Effector CD4-positive, alpha-beta T cell (primary cell): ENCODE measurements around the gene AP3S2.
"Not testable (repeated sequence)": the region's sequence is repeated elsewhere in the genome, so short reads cannot be mapped to it uniquely, and the experiment has no call there.

ENCODE experiments used
- DNase-seq: peaks from one replicate; pipeline ENCODE4 v3.0.0-alpha.2; 2020

The AP3S2 gene

DNA sequence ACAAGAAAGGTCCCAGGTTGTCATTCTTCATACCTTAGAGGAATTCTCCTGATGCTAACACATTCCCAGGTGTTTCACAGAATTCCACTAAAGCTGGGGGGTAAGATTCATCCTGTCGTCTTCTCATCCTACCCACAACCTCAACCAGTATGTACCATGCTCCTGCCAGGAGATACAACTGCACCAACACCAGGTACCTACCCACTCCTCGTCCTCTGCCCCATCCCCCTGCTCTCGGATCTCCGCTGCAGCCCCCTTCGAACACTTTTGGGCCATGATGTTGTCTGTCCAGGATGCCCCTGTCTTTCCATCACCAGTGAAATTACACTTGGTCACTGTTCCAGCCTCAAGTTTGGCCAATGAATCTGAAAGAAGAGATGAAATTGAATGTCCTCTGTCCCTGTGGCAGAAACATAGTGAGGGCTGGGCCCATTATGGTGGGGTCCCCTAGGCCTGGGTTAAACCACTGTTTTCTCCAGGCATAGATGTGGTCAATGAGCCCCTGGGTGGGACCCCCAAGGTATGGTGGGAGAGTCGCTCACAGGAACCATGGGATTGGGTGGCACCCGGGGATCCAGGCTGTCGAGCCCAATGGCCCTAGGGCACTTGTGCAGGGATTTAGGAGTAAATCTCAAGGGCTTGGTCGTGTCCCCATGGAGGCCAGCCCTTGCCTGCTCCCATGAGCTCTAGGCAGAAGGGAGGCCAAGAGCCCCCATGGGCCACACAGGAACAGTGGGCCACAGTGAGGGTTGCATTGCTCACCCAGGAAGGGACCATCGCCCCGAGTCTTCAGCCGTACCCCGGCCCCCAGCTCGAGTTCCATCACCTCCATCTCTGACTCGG lies 9.4 kb upstream of the AP3S2 start:
- DNase-seq = no peak

DNA sequence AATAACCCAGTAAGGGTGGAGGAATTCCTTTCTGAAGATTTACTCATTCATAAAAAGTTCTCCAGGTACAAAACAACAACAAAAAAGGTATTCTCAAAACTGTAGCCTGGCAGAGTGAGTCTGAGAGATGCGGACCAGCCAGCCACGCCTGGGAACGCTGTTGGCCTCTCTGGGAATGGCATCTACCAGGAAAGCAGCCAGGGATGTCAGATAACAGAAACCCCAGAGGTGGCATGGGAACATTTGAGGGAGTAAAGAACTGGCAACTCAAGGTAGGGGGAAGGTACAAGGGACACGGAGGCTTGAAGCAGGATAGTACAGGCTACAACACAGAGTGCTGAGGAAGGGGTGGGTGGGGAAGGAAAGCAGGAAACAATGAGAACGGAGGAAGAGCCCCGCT lies 7.1 kb upstream of the AP3S2 start:
- no peak for DNase-seq

DNA sequence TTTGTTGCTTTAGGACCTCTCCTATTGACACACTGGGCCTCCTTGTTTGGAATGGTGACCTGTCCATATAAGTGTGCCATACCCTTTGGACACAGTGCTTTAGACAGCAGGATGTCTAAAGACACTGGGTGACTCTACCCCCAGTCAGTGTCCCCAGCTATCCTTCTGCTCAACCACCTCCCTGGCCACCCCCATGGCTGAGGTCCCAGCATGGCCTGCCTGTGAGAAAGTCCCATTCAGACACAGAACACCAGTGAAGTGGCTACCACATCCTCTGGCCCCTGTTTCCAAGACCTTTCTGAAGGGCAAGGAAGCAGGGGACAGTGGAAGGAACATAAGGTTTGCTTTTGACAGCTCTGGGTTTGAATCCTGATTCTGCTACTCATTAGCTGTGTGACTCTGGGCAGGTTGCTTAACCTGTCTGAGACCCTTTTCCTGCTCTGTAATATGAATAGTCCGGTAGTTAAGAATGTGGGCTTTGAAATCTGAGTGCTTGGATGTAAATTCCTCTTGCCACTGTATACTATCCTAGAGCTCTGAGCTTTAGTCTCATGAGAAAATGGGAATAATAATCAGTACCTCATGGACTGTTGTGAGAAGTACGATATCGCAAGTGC lies 6.3 kb upstream of the AP3S2 start:
- no peak for DNase-seq

DNA sequence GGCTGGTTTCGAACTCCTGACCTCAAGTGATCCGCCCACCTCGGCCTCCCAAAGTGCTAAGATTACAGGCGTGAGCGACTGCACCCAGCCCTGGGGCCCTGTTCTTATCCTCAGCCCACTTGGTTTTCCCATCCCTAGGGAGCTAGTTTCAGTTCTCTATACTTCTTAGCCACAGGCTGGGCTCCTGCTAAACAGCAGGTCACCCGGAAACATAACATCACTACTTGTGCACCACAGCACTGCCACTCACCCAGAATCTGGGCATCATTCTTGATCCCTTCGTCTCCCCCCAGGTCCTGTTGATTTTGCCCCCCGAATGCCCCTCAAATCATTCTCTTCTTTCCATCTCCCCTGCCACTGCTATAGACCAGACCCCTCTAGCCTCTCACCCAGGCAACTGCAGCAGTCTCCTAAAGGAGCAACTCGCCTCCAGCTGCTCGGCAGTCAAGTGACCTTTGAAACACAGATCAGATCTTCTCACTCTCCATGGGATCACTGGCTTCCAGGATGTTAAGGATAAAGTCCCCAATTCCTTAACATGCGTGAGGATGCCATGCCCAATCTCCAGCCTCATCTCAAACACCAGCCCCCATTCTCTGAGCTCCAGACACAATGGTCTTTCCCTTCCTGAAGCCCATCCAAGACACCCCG lies 5.6 kb upstream of the AP3S2 start:
- no peak for DNase-seq

DNA sequence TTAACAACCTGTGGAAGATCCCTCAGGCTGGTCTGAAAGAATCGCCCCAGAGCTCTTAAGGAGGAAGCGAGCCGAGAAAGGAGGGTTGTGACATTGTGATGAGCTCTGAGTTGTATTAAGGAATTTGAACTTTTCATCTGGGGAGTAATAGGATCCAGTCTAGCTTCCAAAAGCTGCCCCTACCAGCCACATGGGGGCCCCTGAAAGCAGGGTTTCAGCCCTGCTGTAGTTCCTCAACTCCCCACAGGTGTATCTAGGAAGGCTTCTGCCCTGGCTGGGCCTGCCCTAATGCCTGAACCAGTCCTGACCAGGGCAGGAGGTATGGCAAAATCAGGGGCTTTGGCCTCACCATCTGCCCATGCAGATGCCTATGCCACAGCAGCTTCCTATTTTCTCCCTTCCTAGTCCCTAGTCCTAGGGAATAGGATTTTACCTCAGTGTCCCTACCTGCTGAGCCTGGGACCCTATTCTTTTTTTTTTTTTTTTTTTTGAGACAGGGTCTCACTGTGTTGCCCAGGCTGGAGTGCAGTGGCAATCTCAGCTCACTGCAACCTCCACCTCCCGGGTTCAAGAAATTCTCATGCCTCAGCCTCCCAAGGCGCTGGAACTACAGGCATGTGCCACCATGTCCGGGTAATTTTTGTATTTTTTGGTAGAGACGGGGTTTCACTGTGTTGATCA lies 5.0 kb upstream of the AP3S2 start:
- DNase-seq = peak; percentile 19

DNA sequence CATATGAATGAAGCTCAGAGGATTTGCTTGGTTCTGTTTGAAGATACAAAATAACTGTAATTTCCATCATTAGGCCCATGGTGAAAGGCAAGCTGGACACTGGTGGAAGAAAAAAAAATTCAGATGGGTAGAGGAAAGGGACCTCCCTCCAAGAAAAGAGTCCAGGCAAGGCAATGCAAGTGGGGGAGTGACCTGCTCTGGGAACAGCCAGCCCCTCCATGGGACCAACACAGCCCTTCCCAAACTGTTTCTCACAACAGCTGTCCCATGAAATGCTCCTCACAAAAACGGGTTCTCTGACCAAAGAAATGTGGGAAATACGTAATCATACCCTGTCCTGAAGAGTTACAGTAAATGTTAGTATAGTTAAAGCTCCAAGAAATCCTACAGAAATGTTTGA lies 4.4 kb upstream of the AP3S2 start:
- DNase-seq = no peak

DNA sequence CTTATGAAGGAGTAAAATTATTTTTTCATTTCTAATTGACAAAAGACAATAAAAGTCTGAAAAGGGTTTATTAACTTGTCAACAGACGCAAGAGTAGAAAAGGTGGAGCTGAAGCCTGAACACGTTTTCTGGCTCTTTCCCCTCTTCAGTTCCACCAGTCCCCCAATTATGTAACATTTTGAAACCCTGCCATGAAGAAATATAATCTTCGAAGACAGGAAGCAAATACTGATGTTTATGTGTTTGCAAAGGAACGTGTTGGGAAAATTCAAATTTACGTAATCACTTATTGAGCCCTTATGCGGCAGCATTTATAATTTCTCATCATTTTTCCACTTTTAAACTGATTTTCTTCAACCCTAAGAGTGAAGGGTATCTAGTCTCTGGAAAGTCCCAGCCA lies 767 bp downstream of the AP3S2 start:
- DNase-seq = no peak

DNA sequence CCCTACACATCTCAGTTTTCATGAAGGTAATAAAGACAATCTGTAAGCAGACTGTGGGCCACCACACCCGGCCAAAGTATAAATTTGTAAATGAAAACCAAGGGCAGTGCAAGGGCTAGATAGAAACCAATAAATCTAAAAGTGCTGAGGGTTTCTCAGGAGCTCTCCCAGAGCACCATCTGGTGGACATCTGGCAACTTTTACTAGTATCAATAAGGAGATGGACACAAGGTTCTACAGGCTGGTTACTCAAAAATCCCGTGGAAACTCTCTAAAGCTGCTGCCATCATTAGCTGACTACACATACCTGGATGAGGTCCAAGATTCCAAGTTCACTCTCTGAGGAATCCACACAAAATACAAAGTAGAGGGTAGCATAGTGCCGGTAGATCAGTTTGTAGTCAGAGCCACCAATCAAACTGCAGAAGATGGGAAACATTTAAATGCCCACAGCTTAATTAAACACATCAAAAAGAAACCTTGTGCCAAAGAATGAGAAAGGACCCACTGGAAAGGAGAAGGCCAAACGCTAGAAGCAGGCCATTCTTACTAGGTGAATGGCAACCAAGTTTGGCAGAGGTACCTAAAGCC lies 5.5 kb downstream of the AP3S2 start:
- DNase-seq = no peak

DNA sequence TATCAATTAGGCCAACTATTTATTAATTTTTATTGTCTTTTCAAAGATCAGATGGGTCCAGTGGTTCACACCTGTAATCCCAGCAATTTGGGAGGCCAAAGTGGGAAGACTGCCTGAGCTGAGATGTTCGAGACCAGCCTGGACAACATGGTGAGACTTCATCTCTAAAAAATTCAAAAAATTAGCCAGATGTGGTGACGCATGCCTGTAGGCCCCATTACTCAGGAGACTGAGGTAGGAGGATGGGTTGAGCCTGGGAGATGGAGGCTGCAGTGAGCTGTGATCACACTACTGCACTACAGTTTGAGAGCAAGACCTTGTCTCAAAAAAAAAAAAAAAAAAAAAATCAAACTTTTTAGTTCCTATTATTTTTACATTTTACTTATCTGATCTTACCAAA lies 8.2 kb downstream of the AP3S2 start:
- no peak for DNase-seq

DNA sequence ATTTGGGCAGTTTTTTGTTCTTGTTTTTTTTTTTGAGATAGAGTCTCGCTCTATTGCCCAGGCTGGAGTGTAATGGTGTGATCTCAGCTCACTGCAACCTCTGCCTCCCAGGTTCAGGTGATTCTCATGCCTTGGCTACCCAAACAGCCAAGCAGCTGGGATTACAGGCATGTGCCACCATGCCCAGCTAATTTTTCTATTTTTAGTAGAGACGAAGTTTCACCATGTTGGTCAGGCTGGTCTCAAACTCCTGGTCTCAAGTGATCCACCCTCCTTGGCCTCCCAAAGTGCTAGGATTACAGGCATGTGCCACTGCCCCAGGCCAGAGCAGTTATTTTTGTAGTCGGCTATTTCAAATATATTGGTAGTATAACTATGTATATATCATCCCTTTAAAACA lies 8.6 kb downstream of the AP3S2 start:
- not testable (repeated sequence) for DNase-seq

DNA sequence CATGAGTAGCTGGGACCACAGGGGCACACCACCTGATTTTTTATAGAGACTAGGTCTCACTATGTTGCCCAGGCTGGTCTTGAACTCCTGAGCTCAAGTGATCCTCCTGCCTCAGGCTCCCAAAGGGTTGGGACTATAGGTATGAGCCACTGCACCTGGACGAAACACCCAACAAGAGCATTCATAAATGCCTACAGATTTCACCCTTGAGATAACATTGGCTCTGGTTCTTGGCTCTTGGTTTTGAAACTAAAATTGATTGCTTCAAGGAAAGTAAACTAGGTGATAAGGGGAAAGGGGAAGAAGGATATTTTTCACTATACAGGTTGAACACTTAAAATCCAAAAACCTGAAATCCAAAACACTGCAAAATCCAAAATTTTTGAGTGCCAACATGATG lies 10.3 kb downstream of the AP3S2 start:
- no peak for DNase-seq

DNA sequence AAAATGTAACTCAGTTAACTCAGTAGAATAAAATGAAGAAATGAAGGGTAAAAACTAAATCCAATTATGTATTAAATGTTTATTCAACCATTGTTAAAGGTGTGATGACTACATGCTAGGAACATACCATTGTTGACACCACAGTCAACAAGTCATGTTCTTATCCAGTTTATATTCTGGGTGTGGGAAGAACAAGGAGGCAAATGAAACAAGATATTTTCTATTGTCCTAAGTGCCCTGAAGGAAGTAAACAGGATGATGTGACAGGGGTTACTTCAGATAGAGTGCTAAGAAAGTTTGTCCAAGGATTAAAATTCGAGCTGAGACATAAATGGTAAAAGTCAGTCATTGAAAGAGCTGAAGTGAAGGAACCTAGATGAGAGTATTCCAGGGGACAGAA lies 13.1 kb downstream of the AP3S2 start:
- DNase-seq = no peak

DNA sequence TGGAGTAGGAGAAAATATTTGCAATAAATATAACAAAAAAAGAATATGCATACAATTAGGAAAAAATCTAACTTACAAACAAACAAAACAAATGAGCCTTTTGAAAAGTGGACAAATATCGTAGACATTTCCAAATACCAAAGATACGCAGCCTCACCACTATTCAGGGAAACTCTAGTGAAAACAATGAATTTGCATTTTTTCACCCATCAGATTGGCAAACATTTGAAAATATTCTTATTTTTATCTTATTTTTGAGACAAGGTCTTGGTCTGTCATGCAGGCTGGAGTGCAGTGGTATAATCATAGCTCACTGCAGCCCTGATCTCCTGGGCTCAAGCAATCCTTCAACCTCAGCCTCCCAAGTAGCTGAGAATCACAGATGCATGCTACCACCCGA lies 15.5 kb downstream of the AP3S2 start:
- DNase-seq = no peak

DNA sequence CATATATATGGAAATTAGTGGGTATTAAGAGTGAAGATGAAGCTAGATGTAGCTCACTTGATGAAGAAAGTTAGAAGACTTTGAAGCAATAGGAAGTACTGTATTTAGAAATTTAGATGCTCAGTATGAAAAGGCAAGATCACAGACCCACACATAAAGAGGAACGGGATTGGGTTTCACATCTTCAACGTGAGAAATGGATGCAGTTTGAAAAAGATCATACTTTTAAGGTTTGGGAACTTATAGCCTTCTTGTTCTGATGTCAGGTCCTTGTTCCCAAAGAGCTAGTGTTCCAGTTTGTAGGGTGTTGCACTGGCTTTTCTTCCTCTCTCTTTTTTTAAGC lies 16.7 kb downstream of the AP3S2 start:
- DNase-seq = no peak

DNA sequence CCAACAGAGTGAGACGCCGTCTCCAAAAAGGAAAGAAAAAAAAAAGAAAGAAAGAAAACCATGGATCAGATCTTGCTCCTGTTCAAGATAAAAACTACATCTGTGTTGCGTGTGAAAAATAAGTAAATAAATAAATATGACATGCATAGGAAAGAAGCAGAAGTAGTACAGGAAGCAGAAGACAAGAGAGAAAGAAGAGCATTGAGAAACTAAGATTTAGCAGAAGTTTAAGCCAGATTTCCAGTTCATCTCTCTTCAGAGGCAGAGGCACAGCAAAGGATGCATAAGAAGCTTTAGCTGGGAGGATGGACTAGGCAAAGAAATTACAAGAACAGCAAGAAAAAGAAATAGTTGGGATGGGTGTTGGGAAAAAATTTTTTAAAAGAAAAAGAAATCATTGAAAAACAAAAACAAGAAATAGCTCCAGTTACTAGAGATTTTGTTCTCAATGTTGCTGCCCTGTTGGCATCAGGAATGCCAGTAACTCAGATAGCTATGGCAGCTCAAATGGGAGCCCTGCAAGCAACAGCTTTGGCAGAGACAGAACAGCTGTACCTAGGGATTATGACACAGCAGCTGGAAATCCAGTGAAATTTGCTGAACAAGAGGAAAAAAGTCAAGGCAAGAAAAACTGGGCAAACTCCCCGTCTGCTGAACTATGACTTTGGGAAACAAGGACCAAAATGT lies 17.3 kb downstream of the AP3S2 start:
- DNase-seq = no peak

DNA sequence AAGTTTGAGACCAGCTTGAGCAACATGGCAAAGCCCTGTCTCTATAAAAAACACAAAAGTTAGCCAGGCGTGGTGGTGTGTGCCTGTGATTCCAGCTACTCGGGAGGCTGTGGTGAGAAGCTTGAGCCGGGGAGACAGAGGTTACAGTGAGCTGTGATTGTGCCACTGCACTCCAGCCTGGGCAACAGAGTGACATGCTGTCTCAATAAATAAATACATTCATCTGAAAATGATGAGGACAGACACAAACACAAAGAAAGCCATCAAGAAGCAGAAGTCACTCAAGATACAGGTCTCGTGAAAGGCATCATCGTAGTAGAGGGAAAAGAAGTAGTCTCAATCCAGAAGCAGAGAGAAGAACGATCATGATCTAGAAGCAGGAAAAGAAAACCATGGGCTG lies 18.1 kb downstream of the AP3S2 start:
- no peak for DNase-seq

DNA sequence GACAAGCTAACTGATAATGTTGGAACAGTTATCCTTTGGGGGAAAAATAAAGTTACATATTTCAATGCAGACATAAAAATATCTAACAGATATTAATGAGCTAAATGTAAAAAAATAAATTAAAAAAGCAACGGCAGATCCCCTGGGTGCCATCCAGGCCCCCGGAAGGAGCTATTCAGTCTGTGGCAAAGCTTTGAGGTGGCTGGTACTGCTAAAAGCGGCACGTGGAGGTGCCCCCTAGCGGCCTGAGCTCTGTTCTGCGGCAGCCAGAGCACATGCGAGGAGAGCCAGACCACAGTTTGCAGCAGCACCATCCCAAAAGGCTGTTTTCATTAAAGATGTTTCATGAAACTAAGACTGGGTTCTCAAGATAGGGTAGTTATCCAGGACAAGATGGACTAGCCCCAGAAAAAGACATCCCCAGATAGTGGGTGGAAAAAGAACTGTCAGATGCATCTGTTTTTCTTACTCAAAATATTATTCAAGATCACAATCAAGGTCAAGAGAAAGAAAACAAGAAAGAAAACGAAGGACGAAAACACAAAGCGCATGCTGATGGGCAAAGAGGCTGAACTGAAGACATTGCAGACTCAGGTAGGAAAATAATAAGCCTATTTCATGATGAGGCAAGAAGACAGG lies 18.7 kb downstream of the AP3S2 start:
- DNase-seq = peak; percentile 72

DNA sequence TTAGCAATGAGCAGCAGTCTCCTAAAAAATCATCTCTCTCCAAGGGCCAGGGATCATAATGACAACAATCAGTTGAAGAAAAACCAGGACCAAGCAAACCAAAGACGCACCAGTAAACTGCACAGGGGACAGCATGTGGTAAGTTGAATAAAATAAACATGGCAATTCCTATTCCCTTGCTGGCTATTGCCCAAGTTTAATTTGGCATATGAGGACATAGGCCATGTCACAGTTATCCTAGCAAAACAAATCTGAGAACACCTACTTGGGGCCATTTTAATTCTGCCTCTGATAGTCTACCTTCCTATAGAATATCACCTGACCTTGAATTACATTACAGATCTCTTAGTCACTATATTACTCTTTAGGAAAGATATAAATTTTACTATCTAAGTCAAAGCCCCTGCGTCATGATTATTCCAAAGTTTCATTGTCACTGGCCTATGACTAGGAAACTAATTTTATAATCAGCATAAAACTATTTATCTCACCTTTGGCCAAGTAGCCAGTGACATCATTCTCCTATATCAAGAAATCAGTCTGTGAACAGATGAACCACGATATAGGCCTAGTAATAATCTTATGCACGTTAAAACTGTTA lies 23.0 kb downstream of the AP3S2 start:
- DNase-seq = no peak

DNA sequence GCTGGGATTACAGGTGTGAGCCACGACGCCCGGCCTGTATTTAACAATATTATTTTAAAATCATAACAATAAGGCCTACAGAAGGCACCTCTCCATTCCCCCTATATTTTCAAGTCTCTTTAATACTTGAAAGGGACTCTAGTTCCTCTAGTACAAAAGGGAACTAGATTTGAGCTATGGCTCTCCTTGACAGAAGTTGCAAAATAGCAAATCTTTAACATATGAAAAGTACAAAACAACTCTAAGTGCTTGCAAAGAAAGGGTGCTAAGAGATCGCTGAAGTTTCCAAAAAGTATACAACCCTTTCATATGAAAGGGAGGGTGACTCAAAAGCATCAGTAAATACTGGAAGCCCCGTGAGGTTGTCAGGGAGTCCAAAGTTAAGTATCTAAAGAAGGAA lies 23.8 kb downstream of the AP3S2 start:
- DNase-seq = no peak

DNA sequence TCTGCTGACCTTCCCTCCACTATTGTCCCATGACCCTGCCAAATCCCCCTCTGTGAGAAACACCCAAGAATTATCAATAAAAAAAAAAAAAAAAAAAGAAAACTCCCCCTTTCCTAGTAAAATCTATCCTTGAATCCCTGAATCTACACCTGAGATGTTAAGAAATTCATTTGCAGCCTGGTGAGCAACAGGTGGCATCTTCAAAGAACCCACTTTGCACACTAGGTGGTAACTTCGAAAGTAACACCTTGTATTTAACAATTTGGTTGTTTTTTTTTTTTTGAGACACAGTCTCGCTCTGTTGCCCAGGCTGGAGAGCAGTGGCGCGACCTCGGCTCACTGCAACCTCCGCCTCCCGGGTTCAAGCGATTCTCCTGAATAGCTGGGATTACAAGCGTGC lies 24.3 kb downstream of the AP3S2 start:
- DNase-seq = not testable (repeated sequence)

DNA sequence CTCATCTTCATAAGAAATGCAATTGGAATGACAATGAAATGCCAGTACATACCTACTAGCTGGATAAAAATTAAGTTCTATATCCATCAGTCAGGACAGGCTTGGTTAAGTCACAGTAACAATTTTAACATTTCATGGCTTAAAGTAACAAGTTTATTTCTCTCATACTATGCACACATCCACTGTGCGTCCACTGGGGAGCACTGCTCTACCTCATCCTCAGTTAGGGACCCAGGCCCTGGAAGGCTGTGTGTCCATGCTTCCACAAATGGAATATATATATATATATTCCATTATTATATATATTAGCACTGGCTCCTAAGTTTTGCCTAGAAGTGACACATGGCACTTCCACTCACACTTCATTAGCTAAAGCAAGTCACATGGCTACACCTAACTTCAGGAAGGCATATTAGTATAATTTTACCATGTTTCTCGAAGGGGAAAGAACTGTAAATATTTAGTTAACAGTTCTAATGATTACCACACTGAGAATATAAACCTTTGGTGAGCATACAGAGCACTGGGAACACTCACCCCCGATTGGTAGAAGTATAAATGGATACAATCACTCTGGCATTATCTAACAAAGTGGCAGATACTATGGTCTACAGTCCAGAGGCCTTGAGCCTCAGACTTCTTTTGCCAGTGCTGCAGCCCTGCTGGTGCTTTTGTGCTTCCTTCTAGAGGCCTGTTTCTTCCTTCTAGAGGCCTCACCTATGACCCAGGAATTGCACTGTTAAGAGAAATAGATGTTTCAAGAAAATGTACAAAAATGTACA lies 28.6 kb downstream of the AP3S2 start:
- no peak for DNase-seq
